Parathyroid adenoma (tissue), 2 donors: ENCODE data around the gene SHC3.

Source experiments
- H2AFZ ChIP-seq: fragments of 300-600 bp; sonication (generic); one replicate; pipeline ENCODE4 v1.7.0; 2017; ENCODE audit warnings: antibody characterized with exemption, mild to moderate bottlenecking
- H3K27ac ChIP-seq: fragments of 300-600 bp; sonication (generic); one replicate; pipeline ENCODE4 v1.7.0; 2017
- H3K27me3 ChIP-seq: fragments of 300-600 bp; sonication (generic); one replicate; pipeline ENCODE4 v1.7.0; 2017; ENCODE audit warnings: low read length; ENCODE audit not compliant: control insufficient read depth, insufficient read depth
- H3K36me3 ChIP-seq: fragments of 300-600 bp; sonication (generic); one replicate; pipeline ENCODE4 v1.7.0; 2017; ENCODE audit warnings: low read length; ENCODE audit not compliant: control insufficient read depth, insufficient read depth
- H3K4me1 ChIP-seq: fragments of 300-600 bp; sonication (generic); one replicate; pipeline ENCODE4 v1.7.0; 2017; ENCODE audit warnings: control low read depth
- H3K4me2 ChIP-seq: fragments of 300-600 bp; sonication (generic); one replicate; pipeline ENCODE4 v1.7.0; 2017; ENCODE audit warnings: low read length
- H3K4me3 ChIP-seq: fragments of 300-600 bp; sonication (generic); one replicate; pipeline ENCODE4 v1.7.0; 2017; ENCODE audit warnings: low read depth, low read length
- H3K79me2 ChIP-seq: fragments of 300-600 bp; sonication (generic); one replicate; pipeline ENCODE4 v1.7.0; 2017; ENCODE audit warnings: control low read depth
- H3K9ac ChIP-seq: fragments of 300-600 bp; sonication (generic); one replicate; pipeline ENCODE4 v1.7.0; 2017; ENCODE audit warnings: mild to moderate bottlenecking
- H3K9me3 ChIP-seq: fragments of 300-600 bp; sonication (generic); one replicate; pipeline ENCODE4 v1.7.0; 2017; ENCODE audit warnings: low read length; ENCODE audit not compliant: control insufficient read depth
- TF ChIP-seq, protein P1 (sequence below): fragments of 300-600 bp; sonication (generic); IDR thresholded peaks from one replicate; pipeline ENCODE4 v1.7.0; 2017; ENCODE audit warnings: antibody characterized with exemption, mild to moderate bottlenecking
- donor health status: primary hyperparathyroidism.

SHC3 gene

DNA sequence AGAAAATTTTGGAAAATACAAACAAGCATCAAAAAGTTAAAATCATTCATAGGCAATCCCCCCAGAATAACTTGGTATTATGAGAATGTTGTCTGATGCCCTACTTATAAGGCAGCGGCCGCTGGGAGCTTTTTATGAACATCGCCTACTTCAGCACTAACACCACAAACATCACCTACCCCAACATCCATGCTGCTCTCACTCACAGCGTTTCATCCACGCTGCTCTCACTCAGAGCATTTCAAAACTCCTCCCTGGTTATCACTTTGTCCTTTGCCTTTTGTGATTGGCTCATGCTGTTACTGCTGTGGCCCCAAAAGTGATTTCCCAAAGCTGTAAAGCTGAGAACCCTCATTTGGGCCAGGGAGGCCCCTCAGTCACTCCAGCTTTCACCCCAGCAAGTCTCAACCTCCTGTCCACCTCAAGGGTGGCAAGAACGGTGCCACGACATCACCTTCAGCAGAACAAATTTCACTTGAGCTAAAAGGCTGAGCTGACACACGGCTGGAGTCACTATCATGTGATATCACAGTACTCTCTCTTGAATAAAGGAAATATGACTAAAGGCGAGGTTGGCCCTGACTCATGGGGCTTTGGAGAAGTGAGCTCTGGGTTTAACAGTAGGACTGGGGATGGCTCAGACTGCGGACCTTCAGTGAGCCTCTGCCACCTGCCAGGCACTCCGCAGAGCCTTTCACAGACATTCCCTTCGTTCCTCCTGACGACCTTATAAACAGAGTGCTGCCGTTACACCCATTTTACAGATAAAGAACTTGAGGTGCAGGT, 25.2 kb downstream of the SHC3 start:
- Histone ChIP-seq H3K4me1 (no peaks in the 10 kb centered on the region), H3K4me3 (no peak overlapping the region), H3K27ac (no peak overlapping the region), H3K9me3 (no peaks in the 10 kb centered on the region), H3K9ac (no peak overlapping the region), H3K27me3 (no peaks in the 10 kb centered on the region), H3K79me2 (no peaks in the 10 kb centered on the region), H3K4me2 (no peak overlapping the region), H3K36me3 (no peaks in the 10 kb centered on the region), H2AFZ (no peak overlapping the region)
- TF ChIP-seq, protein P1, sequence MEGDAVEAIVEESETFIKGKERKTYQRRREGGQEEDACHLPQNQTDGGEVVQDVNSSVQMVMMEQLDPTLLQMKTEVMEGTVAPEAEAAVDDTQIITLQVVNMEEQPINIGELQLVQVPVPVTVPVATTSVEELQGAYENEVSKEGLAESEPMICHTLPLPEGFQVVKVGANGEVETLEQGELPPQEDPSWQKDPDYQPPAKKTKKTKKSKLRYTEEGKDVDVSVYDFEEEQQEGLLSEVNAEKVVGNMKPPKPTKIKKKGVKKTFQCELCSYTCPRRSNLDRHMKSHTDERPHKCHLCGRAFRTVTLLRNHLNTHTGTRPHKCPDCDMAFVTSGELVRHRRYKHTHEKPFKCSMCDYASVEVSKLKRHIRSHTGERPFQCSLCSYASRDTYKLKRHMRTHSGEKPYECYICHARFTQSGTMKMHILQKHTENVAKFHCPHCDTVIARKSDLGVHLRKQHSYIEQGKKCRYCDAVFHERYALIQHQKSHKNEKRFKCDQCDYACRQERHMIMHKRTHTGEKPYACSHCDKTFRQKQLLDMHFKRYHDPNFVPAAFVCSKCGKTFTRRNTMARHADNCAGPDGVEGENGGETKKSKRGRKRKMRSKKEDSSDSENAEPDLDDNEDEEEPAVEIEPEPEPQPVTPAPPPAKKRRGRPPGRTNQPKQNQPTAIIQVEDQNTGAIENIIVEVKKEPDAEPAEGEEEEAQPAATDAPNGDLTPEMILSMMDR = no peak

DNA sequence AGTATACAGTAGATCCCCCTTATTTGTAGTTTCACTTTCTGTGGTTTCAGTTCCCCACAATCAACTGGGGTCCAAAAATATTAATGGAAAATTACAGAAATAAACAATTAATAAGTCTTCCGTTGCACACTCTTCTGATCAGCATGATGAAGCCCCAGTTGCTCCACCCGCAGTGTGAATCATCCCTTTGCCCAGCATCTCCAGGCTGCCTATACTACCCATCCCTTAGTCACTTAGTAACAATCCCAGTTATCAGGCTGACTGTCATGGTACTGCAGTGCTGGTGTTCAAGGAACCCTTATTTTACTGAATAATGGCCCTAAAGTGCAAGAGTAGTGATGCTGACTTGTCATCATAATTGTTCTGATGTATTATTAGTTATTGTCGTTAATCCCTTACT, 28.9 kb downstream of the SHC3 start:
- Histone ChIP-seq H3K4me3 (no peak overlapping the region), H3K9me3 (no peaks in the 10 kb centered on the region), H3K9ac (no peak overlapping the region), H3K27me3 (no peaks in the 10 kb centered on the region), H2AFZ (no peak overlapping the region), H3K36me3 (no peaks in the 10 kb centered on the region), H3K4me2 (no peak overlapping the region), H3K27ac (no peak overlapping the region), H3K79me2 (no peaks in the 10 kb centered on the region), H3K4me1 (no peaks in the 10 kb centered on the region)
- TF ChIP-seq, protein P1 = no peak

DNA sequence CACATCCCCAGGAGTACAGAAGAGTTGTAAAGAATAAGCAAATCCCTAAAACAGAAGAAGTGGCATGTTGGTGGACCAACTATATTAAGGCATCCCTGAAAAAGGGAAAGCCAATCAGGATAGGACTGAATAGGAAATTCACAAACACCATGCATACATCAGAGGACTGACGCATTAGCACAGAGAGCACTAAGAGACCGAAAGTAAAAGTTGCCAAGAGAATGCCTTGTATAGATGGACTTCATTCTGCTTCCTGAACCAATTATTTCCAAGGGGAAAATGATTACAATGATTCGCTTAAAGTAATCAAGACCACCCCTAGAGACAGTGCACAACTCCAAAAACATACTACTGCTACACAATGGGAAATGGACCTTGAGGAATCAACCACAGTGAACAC, 33.5 kb downstream of the SHC3 start:
- Histone ChIP-seq H2AFZ (no peak overlapping the region), H3K27ac (no peak overlapping the region), H3K79me2 (no peaks in the 10 kb centered on the region), H3K9ac (no peak overlapping the region), H3K27me3 (no peaks in the 10 kb centered on the region), H3K4me1 (no peaks in the 10 kb centered on the region), H3K4me2 (no peak overlapping the region), H3K4me3 (no peak overlapping the region), H3K9me3 (no peaks in the 10 kb centered on the region), H3K36me3 (no peaks in the 10 kb centered on the region)
- TF ChIP-seq, protein P1 = no peak

DNA sequence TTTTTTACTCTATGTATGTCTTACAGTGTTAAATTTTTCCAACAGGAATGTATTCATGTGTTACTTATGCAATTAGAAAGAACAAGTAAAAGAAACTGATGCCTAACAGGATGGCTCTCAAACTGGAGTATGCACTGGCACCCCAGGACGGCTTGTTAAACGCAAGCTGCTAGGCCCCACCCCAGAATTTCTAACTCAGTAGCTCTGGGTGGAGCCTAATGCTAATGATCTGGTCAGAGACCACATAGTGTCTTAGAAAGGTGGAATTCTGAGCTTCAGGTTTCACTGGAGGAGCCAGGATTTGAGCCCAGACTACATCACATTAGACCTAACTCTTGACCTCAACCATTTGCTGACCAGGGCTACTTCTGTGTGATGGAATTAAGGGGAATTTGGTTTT, 34.4 kb downstream of the SHC3 start:
- Histone ChIP-seq H2AFZ (no peak overlapping the region), H3K9ac (no peak overlapping the region), H3K9me3 (no peaks in the 10 kb centered on the region), H3K79me2 (no peaks in the 10 kb centered on the region), H3K36me3 (no peaks in the 10 kb centered on the region), H3K4me3 (no peak overlapping the region), H3K27me3 (no peaks in the 10 kb centered on the region), H3K4me2 (no peak overlapping the region), H3K27ac (no peak overlapping the region), H3K4me1 (no peaks in the 10 kb centered on the region)
- TF ChIP-seq, protein P1 = no peak

DNA sequence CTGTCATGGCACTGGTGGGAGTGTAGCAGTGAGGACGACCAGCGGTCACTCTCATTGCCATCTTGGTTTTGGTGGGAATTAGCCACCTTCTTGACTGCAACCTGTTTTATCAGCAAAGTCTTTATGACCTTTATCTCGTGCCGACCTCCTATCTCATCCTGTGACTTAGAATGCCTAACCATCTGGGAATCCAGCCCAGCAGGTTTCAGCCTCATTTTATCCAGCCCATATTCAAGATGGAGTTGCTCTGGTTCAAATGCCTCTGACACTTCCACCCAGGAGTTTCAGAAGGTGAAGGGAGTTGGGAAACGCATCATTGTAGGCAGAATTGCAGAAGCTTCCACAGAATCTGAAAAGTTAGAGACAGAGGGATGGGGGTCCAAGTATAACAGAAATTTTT, 35.4 kb downstream of the SHC3 start:
- Histone ChIP-seq H3K4me3 (no peak overlapping the region), H2AFZ (no peak overlapping the region), H3K79me2 (no peaks in the 10 kb centered on the region), H3K4me1 (no peaks in the 10 kb centered on the region), H3K4me2 (no peak overlapping the region), H3K9ac (no peak overlapping the region), H3K9me3 (no peaks in the 10 kb centered on the region), H3K27ac (no peak overlapping the region), H3K36me3 (no peaks in the 10 kb centered on the region), H3K27me3 (no peaks in the 10 kb centered on the region)
- TF ChIP-seq, protein P1 = no peak
